Sigmoid colon (tissue), 7 donors: Measurements from ENCODE around the gene THEMIS2. TPM values are rescaled to one million over a fixed set of nuclear protein-coding genes. Genes with fewer than 3 reads are reported as not detected.

Experiments used
- DNase-seq: peaks from one replicate; pipeline ENCODE4 v3.0.0-alpha.2; 2019
- H3K27ac ChIP-seq, 4 donors: fragments of 200-600 bp; sonication (generic); one replicate each; pipeline ENCODE4 v1.5.1; 2016 to 2019; ENCODE audit warnings: mild to moderate bottlenecking in 1 of 4
- H3K27me3 ChIP-seq, 3 donors: fragments of 200-600 bp; sonication (generic); one replicate each; pipeline ENCODE4 v1.5.1; 2019; ENCODE audit warnings: mild to moderate bottlenecking in 1 of 3
- H3K36me3 ChIP-seq, 4 donors: fragments of 200-600 bp; sonication (generic); one replicate each; pipeline ENCODE4 v1.5.1; 2016 to 2019
- H3K4me1 ChIP-seq, 4 donors: fragments of 200-600 bp; sonication (generic); one replicate each; pipeline ENCODE4 v1.5.1; 2017 to 2019
- H3K4me3 ChIP-seq, 4 donors: fragments of 200-600 bp; sonication (generic); one replicate each; pipeline ENCODE4 v1.5.1; 2017 to 2019; ENCODE audit warnings: mild to moderate bottlenecking in 2 of 4, moderate library complexity in 1 of 4
- H3K9me3 ChIP-seq, 4 donors: fragments of 200-600 bp in 3 of 4; sonication (generic) in 3 of 4; one replicate each; pipeline versions ENCODE4 v1.5.1 to v1.6.1; 2013 to 2019
- CTCF ChIP-seq, 4 experiments: fragments of 450-650 bp in 3 of 4; fragments of 200-600 bp in 1 of 4; IDR thresholded peaks; one replicate each; pipeline ENCODE4 v1.5.1; 2016 to 2019; ENCODE audit warnings: antibody characterized with exemption in 4 of 4, mild to moderate bottlenecking in 3 of 4, moderate library complexity in 2 of 4
- EP300 ChIP-seq, 4 donors: sonication (generic); formaldehyde crosslinking; IDR thresholded peaks; one replicate each; pipeline ENCODE4 v1.6.1; 2017; ENCODE audit warnings: antibody characterized with exemption in 4 of 4
- POLR2A ChIP-seq, 2 donors: fragments of 450-650 bp; IDR thresholded peaks; one replicate each; pipeline ENCODE4 v1.6.1; 2016; ENCODE audit warnings: antibody characterized with exemption in 2 of 2, mild to moderate bottlenecking in 2 of 2, moderate library complexity in 2 of 2
- POLR2AphosphoS5 ChIP-seq, 4 donors: sonication (generic); formaldehyde crosslinking; IDR thresholded peaks; one replicate each; pipeline ENCODE4 v1.6.1; 2017; ENCODE audit warnings: antibody characterized with exemption in 4 of 4
- WGBS, 2 donors: extraction: QIAGEN DNeasy Blood & Tissue Kit; methylation state at CpG; one replicate each; pipeline ENCODE4 v1.1.7; 2013; 5-methylcytosine and 5-hydroxymethylcytosine counted together
- intact Hi-C: fragments of 100-400 bp; cut with DNase I; formaldehyde crosslinking; loops from one replicate; pipeline ENCODE4 v1.15.1; 2023
- polyA plus RNA-seq, 3 donors: library from polyadenylated mRNA; stranded (reverse); fragments of 200-250 nt; gene quantifications; one replicate each; pipeline ENCODE4 v1.2.3, GENCODE V29; 2013
- total RNA-seq, 4 donors: library from RNA; depleted of rRNA; stranded (reverse); fragments of >200 nt; gene quantifications; one replicate each; pipeline ENCODE4 v1.1.0, GENCODE V29; 2016
- donor health status: healthy with polysubstance abuse.
- donor health status: Bipolar disorder and iron deficiency.
- donor health status: healthy.

THEMIS2 gene
- total and polyA plus RNA-seq, 7 donors = 9.0 to 32.2 (median 14.8) TPM

- H3K4me1 ChIP-seq = peaks cover 0 to 20% (median 12%) of the 10 kb centered on the region in 4 donors
- peak overlapping the region; percentile 58 to 75 (median 66) for H3K27ac ChIP-seq
- 8 to 12% methylated on average over 38 of the region's 38 CpGs for WGBS, 2 donors
- H3K36me3 ChIP-seq = no peaks in the 10 kb centered on the region
- peak overlapping the region; percentile 46 to 65 (median 58) for H3K4me3 ChIP-seq
- no peaks in the 10 kb centered on the region for H3K9me3 ChIP-seq
- no peaks in the 10 kb centered on the region for H3K27me3 ChIP-seq
- intact Hi-C loops = no loop called here
- peak; percentile 64 for DNase-seq
- no peak for TF ChIP-seq EP300 (IDR thresholded peaks at IDR 0.05)
- no peak for TF ChIP-seq POLR2AphosphoS5 (IDR thresholded peaks at IDR 0.05)
- no peak for TF ChIP-seq POLR2A (IDR thresholded peaks at IDR 0.05)
- no peak for TF ChIP-seq CTCF (IDR thresholded peaks at IDR 0.05)
These were observed 633 bp downstream of the THEMIS2 start for GRCh38 chr1:27872802-27873551.

GRCh38 chr1:27873671-27874384, 1.5 kb downstream of the THEMIS2 start:
- intact Hi-C loops = no loop called here
- peak; percentile 75 for DNase-seq
- 69 to 75% methylated on average over 16 of the region's 16 CpGs for WGBS, 2 donors

GRCh38 chr1:27876341-27877114, 4.2 kb downstream of the THEMIS2 start:
- 77 to 88% methylated on average over 18 of the region's 18 CpGs for WGBS, 2 donors
- no peaks in the 10 kb centered on the region for H3K9me3 ChIP-seq
- no peaks in the 10 kb centered on the region for H3K27me3 ChIP-seq
- H3K27ac ChIP-seq = peak overlapping the region in 2 of 4 donors; percentile 8 to 75
- H3K4me1 ChIP-seq = peaks cover 0 to 20% (median 12%) of the 10 kb centered on the region in 4 donors
- no peak overlapping the region for H3K4me3 ChIP-seq
- intact Hi-C loops = no loop called here
- peak; percentile 63 for DNase-seq
- no peaks in the 10 kb centered on the region for H3K36me3 ChIP-seq
- TF ChIP-seq POLR2A (IDR thresholded peaks at IDR 0.05) (no peak), POLR2AphosphoS5 (IDR thresholded peaks at IDR 0.05) (no peak), EP300 (IDR thresholded peaks at IDR 0.05) (no peak), CTCF (IDR thresholded peaks at IDR 0.05) (no peak)

More at GRCh38 chr1:27873671-27874384, 1.5 kb downstream of the THEMIS2 start:
- H3K4me3 ChIP-seq = peak overlapping the region; percentile 10 to 65 (median 58)
- TF ChIP-seq EP300 (IDR thresholded peaks at IDR 0.05) (no peak), POLR2AphosphoS5 (IDR thresholded peaks at IDR 0.05) (peak in 1 of 4 donors; percentile 49), POLR2A (IDR thresholded peaks at IDR 0.05) (no peak)
- peaks cover 0 to 20% (median 12%) of the 10 kb centered on the region in 4 donors for H3K4me1 ChIP-seq
- no peaks in the 10 kb centered on the region for H3K27me3 ChIP-seq
- no peaks in the 10 kb centered on the region for H3K9me3 ChIP-seq
- peak overlapping the region; percentile 62 to 75 (median 67) for H3K27ac ChIP-seq
- H3K36me3 ChIP-seq = no peaks in the 10 kb centered on the region

GRCh38 chr1:27877115-27877416, 4.7 kb downstream of the THEMIS2 start:
- peak; percentile 18 for DNase-seq
- H3K4me1 ChIP-seq = peaks cover 0 to 18% (median 11%) of the 10 kb centered on the region in 4 donors
- TF ChIP-seq POLR2AphosphoS5 (IDR thresholded peaks at IDR 0.05) (no peak), CTCF (IDR thresholded peaks at IDR 0.05) (no peak), EP300 (IDR thresholded peaks at IDR 0.05) (no peak), POLR2A (IDR thresholded peaks at IDR 0.05) (no peak)
- no peak overlapping the region for H3K4me3 ChIP-seq
- H3K27ac ChIP-seq = peak overlapping the region in 1 of 4 donors; percentile 75
- 93 to 99% methylated on average over 2 of the region's 2 CpGs for WGBS, 2 donors
- no peaks in the 10 kb centered on the region for H3K36me3 ChIP-seq
- no peaks in the 10 kb centered on the region for H3K27me3 ChIP-seq
- no peaks in the 10 kb centered on the region for H3K9me3 ChIP-seq
- intact Hi-C loops = no loop called here
